Medulla oblongata (tissue), 1 donor: ENCODE measurements around the gene DACT3.

Experiments
- DNase-seq: peaks from one replicate; pipeline ENCODE4 v3.0.0-alpha.2; 2015; ENCODE audit errors: extremely low spot score

DACT3 gene

GRCh38 chr19:46665072-46665471 lies 4.1 kb upstream of the DACT3 start:
- DNase-seq, result no peak

- peak; percentile 98 for DNase-seq
These were observed 982 bp upstream of the DACT3 start for GRCh38 chr19:46661735-46662592.

- peak; percentile 26 for DNase-seq
These were observed 397 bp downstream of the DACT3 start for GRCh38 chr19:46660551-46661019.

- peak; percentile 64 for DNase-seq
These were observed 919 bp downstream of the DACT3 start for GRCh38 chr19:46660008-46660517.

- peak; percentile 45 for DNase-seq
These were observed 1.6 kb downstream of the DACT3 start for GRCh38 chr19:46659151-46660007.

- DNase-seq, result no peak
These were observed 4.4 kb downstream of the DACT3 start for GRCh38 chr19:46656541-46656940.

- peak; percentile 93 for DNase-seq
These were observed 6.3 kb downstream of the DACT3 start for GRCh38 chr19:46654621-46655152.

GRCh38 chr19:46650445-46650844 lies 10.5 kb downstream of the DACT3 start:
- no peak for DNase-seq

- no peak for DNase-seq
These were observed 11.7 kb downstream of the DACT3 start for GRCh38 chr19:46648961-46649960.

GRCh38 chr19:46648060-46648960 lies 12.7 kb downstream of the DACT3 start:
- no peak for DNase-seq

GRCh38 chr19:46646402-46646801 lies 14.6 kb downstream of the DACT3 start:
- DNase-seq, result no peak

- no peak for DNase-seq
These were observed 16.3 kb downstream of the DACT3 start for GRCh38 chr19:46644720-46645119.

GRCh38 chr19:46640656-46641055 lies 20.3 kb downstream of the DACT3 start:
- DNase-seq, result no peak

- peak; percentile 54 for DNase-seq
These were observed 21.4 kb downstream of the DACT3 start for GRCh38 chr19:46639358-46640182.

GRCh38 chr19:46637224-46637623 lies 23.8 kb downstream of the DACT3 start:
- DNase-seq, result no peak

GRCh38 chr19:46635920-46636761 lies 24.8 kb downstream of the DACT3 start, which contains the start of gene GNG8:
Gene GNG8 (minus strand): TSS chr19:46636202. CDS start chr19:46634682, 1,520 bp downstream.
- no peak for DNase-seq

GRCh38 chr19:46634656-46635218 lies 26.2 kb downstream of the DACT3 start:
- no peak for DNase-seq
